MCF 10A (cell line): Measurements from ENCODE around the gene MKRN1. TPM values are rescaled to one million over a fixed set of nuclear protein-coding genes. Genes with fewer than 3 reads are reported as not detected.

Experiments
- BruUV-seq: library from RNA; stranded (reverse); fragments of 400-500 nt; replicated peaks from 2 replicates; lab custom pipeline; 2021; lab: Mats Ljungman, UMichigan
- CTCF ChIA-PET: fragments of 300-600 bp; sonication (Branson Sonifier 250); formaldehyde crosslinking; extraction: SDS; loops from one replicate; lab custom pipeline; 2021; ENCODE audit warnings: antibody characterized with exemption, inconsistent platforms; lab: Yijun Ruan, JAX
- POLR2A ChIA-PET: fragments of 300-600, 350-650 bp; sonication (Branson Sonifier 250); formaldehyde crosslinking; extraction: SDS; loops from one replicate; lab custom pipeline; 2020; ENCODE audit warnings: antibody characterized with exemption, inconsistent platforms; lab: Yijun Ruan, JAX
- DNase-seq: peaks from one replicate; pipeline ENCODE4 v3.0.0-alpha.2; 2018; ENCODE audit not compliant: unreplicated experiment
- H3K27ac Mint-ChIP-seq: one replicate; pipeline ENCODE4 v1.8.0; 2022; ENCODE audit warnings: mild to moderate bottlenecking, low read depth, mixed read lengths; ENCODE audit not compliant: unreplicated experiment
- H3K27me3 Mint-ChIP-seq: one replicate; pipeline ENCODE4 v1.8.0; 2022; ENCODE audit warnings: mixed read lengths; ENCODE audit not compliant: insufficient read depth, unreplicated experiment
- H3K36me3 Mint-ChIP-seq: one replicate; pipeline ENCODE4 v1.8.0; 2022; ENCODE audit warnings: mild to moderate bottlenecking, moderate library complexity, mixed read lengths; ENCODE audit not compliant: insufficient read depth, unreplicated experiment
- H3K4me1 Mint-ChIP-seq: one replicate; pipeline ENCODE4 v1.8.0; 2022; ENCODE audit warnings: mixed read lengths; ENCODE audit not compliant: insufficient read depth, unreplicated experiment
- H3K4me3 Mint-ChIP-seq: one replicate; pipeline ENCODE4 v1.8.0; 2022; ENCODE audit warnings: mild to moderate bottlenecking, moderate library complexity, mixed read lengths; ENCODE audit not compliant: unreplicated experiment
- H3K9me3 Mint-ChIP-seq: one replicate; pipeline ENCODE4 v1.8.0; 2022; ENCODE audit warnings: mixed read lengths; ENCODE audit not compliant: unreplicated experiment
- intact Hi-C: fragments of 100-400 bp; cut with micrococcal nuclease; formaldehyde crosslinking; loops from 2 replicates; pipeline ENCODE4 v1.14.1; 2022
- total RNA-seq: library from RNA; stranded (reverse); gene quantifications from 2 replicates; pipeline ENCODE4 v1.2.3, GENCODE V29; 2022
- TF ChIP-seq, protein P1 (sequence below): fragments of 200-600 bp; IDR thresholded peaks from one replicate; pipeline ENCODE4 v1.8.0; 2022; ENCODE audit warnings: antibody characterized with exemption, mild to moderate bottlenecking; ENCODE audit not compliant: unreplicated experiment

Gene MKRN1
- total RNA-seq, 1 experiment from 2014 or later = 65.5 TPM

DNA sequence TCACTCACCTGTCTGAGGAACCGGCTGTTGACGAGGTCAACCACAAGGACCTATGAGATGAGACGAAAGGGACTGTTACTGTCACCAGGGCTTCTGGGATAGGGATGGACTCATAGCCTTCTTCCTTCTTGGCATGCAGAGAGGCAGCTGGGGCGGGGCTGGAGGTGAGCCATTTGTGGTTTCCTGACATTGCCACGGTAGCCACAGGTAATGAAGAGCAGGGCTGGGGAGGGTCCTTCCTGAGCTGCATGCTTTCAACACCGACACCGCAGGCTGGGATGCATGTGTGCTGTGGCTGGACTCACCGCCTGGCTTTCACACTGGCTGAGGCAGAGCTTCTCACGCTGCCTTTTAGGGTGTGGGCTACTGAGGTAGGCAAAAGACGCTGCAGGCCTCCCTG is 46.4 kb upstream of the MKRN1 start:
- H3K4me1 Mint-ChIP-seq = peaks cover 8% of the 10 kb centered on the region
- H3K27ac Mint-ChIP-seq = no peak overlapping the region
- BruUV-seq = no TSS peak
- no peak overlapping the region for H3K4me3 Mint-ChIP-seq
- DNase-seq = peak; percentile 84
- intact Hi-C loops = no loop called here
- TF ChIP-seq, protein P1, sequence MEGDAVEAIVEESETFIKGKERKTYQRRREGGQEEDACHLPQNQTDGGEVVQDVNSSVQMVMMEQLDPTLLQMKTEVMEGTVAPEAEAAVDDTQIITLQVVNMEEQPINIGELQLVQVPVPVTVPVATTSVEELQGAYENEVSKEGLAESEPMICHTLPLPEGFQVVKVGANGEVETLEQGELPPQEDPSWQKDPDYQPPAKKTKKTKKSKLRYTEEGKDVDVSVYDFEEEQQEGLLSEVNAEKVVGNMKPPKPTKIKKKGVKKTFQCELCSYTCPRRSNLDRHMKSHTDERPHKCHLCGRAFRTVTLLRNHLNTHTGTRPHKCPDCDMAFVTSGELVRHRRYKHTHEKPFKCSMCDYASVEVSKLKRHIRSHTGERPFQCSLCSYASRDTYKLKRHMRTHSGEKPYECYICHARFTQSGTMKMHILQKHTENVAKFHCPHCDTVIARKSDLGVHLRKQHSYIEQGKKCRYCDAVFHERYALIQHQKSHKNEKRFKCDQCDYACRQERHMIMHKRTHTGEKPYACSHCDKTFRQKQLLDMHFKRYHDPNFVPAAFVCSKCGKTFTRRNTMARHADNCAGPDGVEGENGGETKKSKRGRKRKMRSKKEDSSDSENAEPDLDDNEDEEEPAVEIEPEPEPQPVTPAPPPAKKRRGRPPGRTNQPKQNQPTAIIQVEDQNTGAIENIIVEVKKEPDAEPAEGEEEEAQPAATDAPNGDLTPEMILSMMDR = no peak
- POLR2A ChIA-PET = interaction anchor here (0.8 to 1.1 kb wide), 3 partner anchors 10 to 48 kb away, joined by 3 read pairs; no protein-coding TSS in a partner anchor
- H3K27me3 Mint-ChIP-seq = peaks cover 1% of the 10 kb centered on the region
- no peaks in the 10 kb centered on the region for H3K9me3 Mint-ChIP-seq
- no peaks in the 10 kb centered on the region for H3K36me3 Mint-ChIP-seq
- CTCF ChIA-PET = interaction anchor here (0.6 to 2.3 kb wide), 8 partner anchors 8 to 172 kb away, joined by 3 to 21 read pairs (median 3); no protein-coding TSS in a partner anchor

DNA sequence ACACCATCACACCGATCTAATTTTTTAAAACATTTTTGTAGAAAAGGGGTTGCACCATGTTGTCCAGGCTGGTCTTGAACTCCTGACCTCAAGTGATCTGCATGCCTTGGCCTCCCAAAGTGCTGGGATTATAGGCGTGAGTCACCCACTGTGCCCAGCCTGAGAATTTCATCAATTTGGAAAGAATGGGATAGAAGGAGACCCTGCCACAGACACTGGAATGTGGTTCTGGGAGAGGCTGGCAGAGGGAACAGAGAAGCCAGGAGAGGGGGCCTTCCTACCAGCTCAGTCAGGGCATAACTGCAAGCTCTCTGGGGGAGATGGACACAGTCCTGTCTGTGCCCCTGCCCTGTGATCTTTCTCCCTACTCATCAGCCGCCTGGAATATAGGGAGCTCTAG is 42.1 kb upstream of the MKRN1 start:
- intact Hi-C loops = no loop called here
- CTCF ChIA-PET = interaction anchor here (0.6 to 5.6 kb wide), 3 partner anchors 131 to 139 kb away, joined by 3 to 61 read pairs (median 3); no protein-coding TSS in a partner anchor
- H3K36me3 Mint-ChIP-seq = peaks cover 5% of the 10 kb centered on the region
- H3K4me1 Mint-ChIP-seq = peaks cover 13% of the 10 kb centered on the region
- H3K27me3 Mint-ChIP-seq = no peaks in the 10 kb centered on the region
- no TSS peak for BruUV-seq
- TF ChIP-seq, protein P1 = no peak
- no peak overlapping the region for H3K27ac Mint-ChIP-seq
- DNase-seq = no peak
- no peaks in the 10 kb centered on the region for H3K9me3 Mint-ChIP-seq
- H3K4me3 Mint-ChIP-seq = no peak overlapping the region
- POLR2A ChIA-PET = interaction anchor here (0.5 kb wide), 1 partner anchor 981 kb away, joined by 3 read pairs; no protein-coding TSS in a partner anchor

DNA sequence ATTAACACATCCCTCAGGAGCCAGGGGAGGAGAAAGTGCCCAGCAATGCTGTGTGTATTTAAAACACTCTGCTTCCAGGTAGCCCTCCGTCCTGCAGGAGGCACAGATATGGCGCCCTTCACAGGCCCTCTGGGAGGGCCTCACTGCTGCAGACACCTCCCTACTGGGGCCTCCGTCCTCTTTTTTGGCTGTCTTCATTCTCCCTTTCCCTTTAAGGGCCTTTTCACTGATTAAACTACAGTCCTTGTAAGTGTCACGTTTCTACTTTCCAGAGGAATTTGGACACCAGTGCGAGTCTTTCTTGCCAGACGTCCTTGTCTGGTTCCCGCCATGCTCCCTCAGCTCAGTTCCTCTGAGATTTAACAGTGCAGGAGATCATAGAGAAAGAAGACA is 39.7 kb upstream of the MKRN1 start:
- ChIA-PET CTCF (interaction anchor here (0.9 to 5.6 kb wide), 8 partner anchors 18 to 156 kb away, joined by 3 to 61 read pairs (median 5); no protein-coding TSS in a partner anchor), POLR2A (no interaction called here)
- Mint-ChIP-seq H3K27me3 (no peaks in the 10 kb centered on the region), H3K4me3 (no peak overlapping the region), H3K36me3 (peaks cover 5% of the 10 kb centered on the region), H3K4me1 (peaks cover 6% of the 10 kb centered on the region), H3K9me3 (no peaks in the 10 kb centered on the region), H3K27ac (no peak overlapping the region)
- TF ChIP-seq, protein P1 = no peak
- intact Hi-C loops = loop anchor here (2.0 to 10.0 kb wide), 2 partner anchors 76 to 1016 kb away; no protein-coding TSS in a partner anchor
- no TSS peak for BruUV-seq
- DNase-seq = no peak

DNA sequence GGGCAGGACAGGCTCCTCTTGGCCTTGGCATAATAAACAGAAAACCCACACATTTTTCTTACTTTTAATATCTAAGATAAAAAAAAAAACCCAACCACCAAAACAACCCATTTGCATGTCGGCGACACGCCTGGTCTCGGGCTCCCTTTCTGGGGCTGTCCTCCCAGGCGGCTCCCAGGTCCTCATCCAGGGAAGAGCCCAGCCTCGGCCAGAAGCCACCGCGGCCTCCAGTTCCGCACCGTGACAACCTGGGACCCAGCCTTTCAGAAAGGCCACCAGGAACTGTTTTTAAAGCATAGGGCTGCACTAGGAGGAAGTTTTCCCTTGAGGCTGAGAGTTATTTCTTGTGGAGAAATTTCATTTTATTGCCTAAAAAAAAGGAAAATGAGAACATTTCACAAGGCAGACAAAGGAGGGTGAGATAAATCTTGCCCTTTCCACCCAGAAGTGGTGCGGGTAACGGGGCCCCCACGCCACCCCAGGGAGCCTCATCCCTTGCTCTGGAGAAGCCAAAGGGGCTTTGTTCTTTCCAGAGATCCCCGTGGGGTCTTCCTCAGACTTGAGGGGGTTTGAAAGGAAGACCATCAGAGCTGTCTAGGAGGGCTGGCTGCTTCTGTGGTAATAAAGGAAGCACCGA is 39.2 kb upstream of the MKRN1 start:
- POLR2A ChIA-PET = interaction anchor here (1.0 to 1.6 kb wide), 2 partner anchors 123 to 135 kb away, joined by 4 to 14 read pairs; no protein-coding TSS in a partner anchor

More for the DNA sequence above, 39.2 kb upstream of the MKRN1 start:
- BruUV-seq = no TSS peak
- DNase-seq = no peak
- H3K9me3 Mint-ChIP-seq = no peaks in the 10 kb centered on the region
- peaks cover 6% of the 10 kb centered on the region for H3K4me1 Mint-ChIP-seq
- TF ChIP-seq, protein P1 = no peak
- H3K4me3 Mint-ChIP-seq = no peak overlapping the region
- H3K27me3 Mint-ChIP-seq = no peaks in the 10 kb centered on the region
- no peak overlapping the region for H3K27ac Mint-ChIP-seq
- intact Hi-C loops = loop anchor here (1.0 to 10.0 kb wide), 5 partner anchors 76 to 1016 kb away; no protein-coding TSS in a partner anchor
- H3K36me3 Mint-ChIP-seq = peaks cover 5% of the 10 kb centered on the region
- CTCF ChIA-PET = interaction anchor here (0.6 to 5.9 kb wide), 31 partner anchors 8 to 1138 kb away, joined by 3 to 118 read pairs (median 4); no protein-coding TSS in a partner anchor
